ENCODE results near the gene TBC1D22A. TPM values are rescaled to one million over a fixed set of nuclear protein-coding genes. Genes with fewer than 3 reads are reported as not detected.

TBC1D22A gene
- polyA plus RNA-seq, 1 donor from 2014 or later = 9.3 TPM

DNA sequence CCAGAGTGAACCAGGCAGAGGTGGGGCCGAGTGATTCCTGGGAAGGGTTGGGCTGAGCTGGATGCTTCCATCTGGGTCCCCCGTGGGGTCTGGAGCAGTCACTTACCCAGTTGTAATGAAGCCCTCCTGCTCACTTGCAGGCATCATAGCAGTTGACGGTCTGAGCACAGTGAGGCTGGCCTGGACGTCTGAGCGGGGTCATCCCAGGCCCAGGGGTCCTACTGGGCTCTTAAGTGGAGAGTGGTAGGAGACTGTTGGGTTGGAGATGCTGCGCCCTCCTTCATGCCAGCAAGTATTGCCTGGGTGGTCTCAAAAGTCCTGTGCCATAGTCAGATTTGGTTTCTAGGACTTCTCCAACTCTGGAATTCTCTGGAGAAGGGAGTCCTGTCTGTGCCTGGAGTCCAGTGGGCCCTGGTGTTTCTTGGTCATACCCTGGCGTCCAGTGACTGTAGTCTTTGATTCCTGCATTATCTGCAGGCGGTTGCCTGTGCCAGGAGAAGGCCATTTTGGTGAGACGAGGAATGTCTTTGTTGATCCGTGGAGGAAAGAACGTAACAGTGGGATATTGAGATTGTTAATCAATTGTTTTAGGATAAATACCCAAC lies 82.3 kb downstream of the TBC1D22A start:
- Histone ChIP-seq H3K27ac (ENCODE audit: low read length) (no peak overlapping the region), H3K9me3 (ENCODE audit: low read length) (no peaks in the 10 kb centered on the region), H3K27me3 (ENCODE audit: insufficient read depth, low read depth, low read length) (no peaks in the 10 kb centered on the region), H4K20me1 (ENCODE audit: insufficient read depth) (no peaks in the 10 kb centered on the region), H3F3A (ENCODE audit: insufficient read depth, low read length, poor library complexity, severe bottlenecking) (no peaks in the 10 kb centered on the region), H3K36me3 (ENCODE audit: insufficient read depth, low read length) (no peaks in the 10 kb centered on the region), H2AFZ (ENCODE audit: low read depth, low read length) (no peak overlapping the region), H3K79me2 (replicated peaks; ENCODE audit: insufficient read depth, low read length) (no peaks in the 10 kb centered on the region), H3K4me2 (ENCODE audit: low read length) (no peak overlapping the region), H3K9me2 (ENCODE audit: insufficient read depth, low read length) (no peaks in the 10 kb centered on the region), H3K9ac (ENCODE audit: low read length) (no peak overlapping the region), H3K4me3 (ENCODE audit: low read length) (no peak overlapping the region)
- TF ChIP-seq, protein P1, sequence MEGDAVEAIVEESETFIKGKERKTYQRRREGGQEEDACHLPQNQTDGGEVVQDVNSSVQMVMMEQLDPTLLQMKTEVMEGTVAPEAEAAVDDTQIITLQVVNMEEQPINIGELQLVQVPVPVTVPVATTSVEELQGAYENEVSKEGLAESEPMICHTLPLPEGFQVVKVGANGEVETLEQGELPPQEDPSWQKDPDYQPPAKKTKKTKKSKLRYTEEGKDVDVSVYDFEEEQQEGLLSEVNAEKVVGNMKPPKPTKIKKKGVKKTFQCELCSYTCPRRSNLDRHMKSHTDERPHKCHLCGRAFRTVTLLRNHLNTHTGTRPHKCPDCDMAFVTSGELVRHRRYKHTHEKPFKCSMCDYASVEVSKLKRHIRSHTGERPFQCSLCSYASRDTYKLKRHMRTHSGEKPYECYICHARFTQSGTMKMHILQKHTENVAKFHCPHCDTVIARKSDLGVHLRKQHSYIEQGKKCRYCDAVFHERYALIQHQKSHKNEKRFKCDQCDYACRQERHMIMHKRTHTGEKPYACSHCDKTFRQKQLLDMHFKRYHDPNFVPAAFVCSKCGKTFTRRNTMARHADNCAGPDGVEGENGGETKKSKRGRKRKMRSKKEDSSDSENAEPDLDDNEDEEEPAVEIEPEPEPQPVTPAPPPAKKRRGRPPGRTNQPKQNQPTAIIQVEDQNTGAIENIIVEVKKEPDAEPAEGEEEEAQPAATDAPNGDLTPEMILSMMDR (IDR thresholded peaks at IDR 0.05; ENCODE audit: poor library complexity, severe bottlenecking) = no peak
- no peak for TF ChIP-seq RAD21 (conservative IDR thresholded peaks at IDR 0.05)
- no peak for TF ChIP-seq EZH2 (IDR thresholded peaks at IDR 0.05; ENCODE audit: borderline replicate concordance, insufficient read depth, low read length, poor library complexity, severe bottlenecking)
- no peak for TF ChIP-seq EP300 (conservative IDR thresholded peaks at IDR 0.05; ENCODE audit: poor library complexity, severe bottlenecking)
- no peak for TF ChIP-seq POLR2AphosphoS5 (IDR thresholded peaks at IDR 0.05)
- TF ChIP-seq TAF1 (IDR thresholded peaks at IDR 0.05; ENCODE audit: low read depth) = no peak
- no peak for TF ChIP-seq MXI1 (conservative IDR thresholded peaks at IDR 0.05; ENCODE audit: poor library complexity, severe bottlenecking)
- no peak for TF ChIP-seq SMC3 (conservative IDR thresholded peaks at IDR 0.05; ENCODE audit: poor library complexity)
- no peak for TF ChIP-seq REST (IDR thresholded peaks at IDR 0.05; ENCODE audit: borderline replicate concordance)

DNA sequence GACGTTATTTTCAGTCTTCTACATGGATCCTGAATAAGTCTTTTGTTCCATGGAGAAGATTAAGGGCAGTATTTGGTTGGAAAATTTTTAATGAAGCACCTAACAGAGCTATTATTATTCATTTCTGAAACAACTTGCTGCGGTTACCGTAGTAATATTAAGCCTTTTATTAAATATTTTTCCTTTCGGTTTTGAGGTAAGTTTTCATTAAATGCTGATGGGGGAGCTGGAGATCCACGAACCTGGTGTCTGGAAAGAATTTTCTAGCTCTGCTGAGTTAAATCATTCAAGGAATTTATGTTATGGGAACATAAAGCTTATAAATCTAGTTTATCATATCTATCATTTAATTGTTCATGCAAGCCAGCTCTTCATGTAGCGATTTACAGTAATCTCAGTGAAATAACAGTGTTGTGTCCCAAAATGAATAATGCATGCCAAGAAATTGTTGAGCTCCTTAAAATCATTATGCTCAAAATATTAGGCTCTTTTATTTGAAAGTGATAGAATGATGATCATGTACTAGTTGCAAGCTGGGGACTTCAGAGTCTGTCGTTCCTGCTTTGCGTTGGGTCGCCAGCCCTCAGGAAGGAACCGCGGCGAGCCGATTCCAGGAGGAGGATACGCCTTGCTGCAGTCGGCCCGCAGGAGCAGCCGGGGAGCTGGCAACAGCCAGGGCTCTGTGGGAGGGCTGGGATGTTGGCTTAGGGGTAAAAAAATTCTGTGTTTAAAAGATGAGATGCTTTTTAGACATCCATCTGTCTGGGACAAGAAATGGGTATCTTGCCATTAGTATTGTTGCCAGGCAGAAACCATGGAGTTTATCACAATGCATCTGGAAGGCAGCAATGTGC lies 83.1 kb downstream of the TBC1D22A start:
- peak; percentile 94 for TF ChIP-seq RAD21 (conservative IDR thresholded peaks at IDR 0.05)
- TF ChIP-seq, protein P1 (IDR thresholded peaks at IDR 0.05; ENCODE audit: poor library complexity, severe bottlenecking) = peak; percentile 88
- no peak for TF ChIP-seq EZH2 (IDR thresholded peaks at IDR 0.05; ENCODE audit: borderline replicate concordance, insufficient read depth, low read length, poor library complexity, severe bottlenecking)
- TF ChIP-seq SMC3 (conservative IDR thresholded peaks at IDR 0.05; ENCODE audit: poor library complexity) = peak; percentile 88
- no peak for TF ChIP-seq MXI1 (conservative IDR thresholded peaks at IDR 0.05; ENCODE audit: poor library complexity, severe bottlenecking)
- H4K20me1 ChIP-seq (ENCODE audit: insufficient read depth) = no peaks in the 10 kb centered on the region
- no peaks in the 10 kb centered on the region for H3K79me2 ChIP-seq (replicated peaks; ENCODE audit: insufficient read depth, low read length)
- H3K27ac ChIP-seq (ENCODE audit: low read length) = peak overlapping the region; percentile 47
- no peaks in the 10 kb centered on the region for H3K9me2 ChIP-seq (ENCODE audit: insufficient read depth, low read length)
- no peak overlapping the region for H2AFZ ChIP-seq (ENCODE audit: low read depth, low read length)
- H3K36me3 ChIP-seq (ENCODE audit: insufficient read depth, low read length) = no peaks in the 10 kb centered on the region
- no peak overlapping the region for H3K4me3 ChIP-seq (ENCODE audit: low read length)
- H3F3A ChIP-seq (ENCODE audit: insufficient read depth, low read length, poor library complexity, severe bottlenecking) = no peaks in the 10 kb centered on the region
- H3K9ac ChIP-seq (ENCODE audit: low read length) = peak overlapping the region; percentile 10
- H3K9me3 ChIP-seq (ENCODE audit: low read length) = no peaks in the 10 kb centered on the region
- no peaks in the 10 kb centered on the region for H3K27me3 ChIP-seq (ENCODE audit: insufficient read depth, low read depth, low read length)
- H3K4me2 ChIP-seq (ENCODE audit: low read length) = no peak overlapping the region
